GM10266 (cell line): ENCODE measurements around the gene F2.

Source experiments
- DNase-seq: peaks from one replicate; pipeline ENCODE4 v3.0.0; 2012; ENCODE audit errors: extremely low spot score
- TF ChIP-seq, protein P1 (sequence below): IDR thresholded peaks from 2 replicates; pipeline ENCODE4 v1.5.1; 2012; ENCODE audit warnings: mild to moderate bottlenecking, low read depth; ENCODE audit not compliant: control insufficient read depth, insufficient read depth; ENCODE audit errors: missing control alignments

Gene F2

DNA sequence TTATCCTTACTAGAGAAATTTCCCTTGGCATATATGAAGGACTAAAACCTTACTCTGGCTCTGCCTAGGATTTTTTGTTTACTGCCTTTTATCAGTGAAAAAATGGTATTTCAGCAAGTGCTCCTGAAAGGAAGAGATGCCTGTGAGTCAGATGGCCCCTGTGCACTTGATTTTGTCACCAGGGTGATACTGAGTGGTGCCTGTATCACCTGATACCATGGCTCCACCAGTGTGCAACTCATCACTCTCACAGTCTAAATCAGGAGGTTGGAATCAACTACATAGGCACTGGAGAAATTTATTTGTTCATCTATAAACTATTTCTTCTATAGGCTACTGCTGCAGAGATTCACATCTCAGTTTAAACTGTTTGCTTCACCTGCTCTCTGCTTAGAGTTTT lies 43.2 kb downstream of the F2 start:
- no peak for DNase-seq
- TF ChIP-seq, protein P1, sequence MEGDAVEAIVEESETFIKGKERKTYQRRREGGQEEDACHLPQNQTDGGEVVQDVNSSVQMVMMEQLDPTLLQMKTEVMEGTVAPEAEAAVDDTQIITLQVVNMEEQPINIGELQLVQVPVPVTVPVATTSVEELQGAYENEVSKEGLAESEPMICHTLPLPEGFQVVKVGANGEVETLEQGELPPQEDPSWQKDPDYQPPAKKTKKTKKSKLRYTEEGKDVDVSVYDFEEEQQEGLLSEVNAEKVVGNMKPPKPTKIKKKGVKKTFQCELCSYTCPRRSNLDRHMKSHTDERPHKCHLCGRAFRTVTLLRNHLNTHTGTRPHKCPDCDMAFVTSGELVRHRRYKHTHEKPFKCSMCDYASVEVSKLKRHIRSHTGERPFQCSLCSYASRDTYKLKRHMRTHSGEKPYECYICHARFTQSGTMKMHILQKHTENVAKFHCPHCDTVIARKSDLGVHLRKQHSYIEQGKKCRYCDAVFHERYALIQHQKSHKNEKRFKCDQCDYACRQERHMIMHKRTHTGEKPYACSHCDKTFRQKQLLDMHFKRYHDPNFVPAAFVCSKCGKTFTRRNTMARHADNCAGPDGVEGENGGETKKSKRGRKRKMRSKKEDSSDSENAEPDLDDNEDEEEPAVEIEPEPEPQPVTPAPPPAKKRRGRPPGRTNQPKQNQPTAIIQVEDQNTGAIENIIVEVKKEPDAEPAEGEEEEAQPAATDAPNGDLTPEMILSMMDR, result no peak

- TF ChIP-seq, protein P1, result no peak
- DNase-seq, result no peak
Observed at GRCh38 chr11:46766656-46767055, 47.6 kb downstream of the F2 start.

DNA sequence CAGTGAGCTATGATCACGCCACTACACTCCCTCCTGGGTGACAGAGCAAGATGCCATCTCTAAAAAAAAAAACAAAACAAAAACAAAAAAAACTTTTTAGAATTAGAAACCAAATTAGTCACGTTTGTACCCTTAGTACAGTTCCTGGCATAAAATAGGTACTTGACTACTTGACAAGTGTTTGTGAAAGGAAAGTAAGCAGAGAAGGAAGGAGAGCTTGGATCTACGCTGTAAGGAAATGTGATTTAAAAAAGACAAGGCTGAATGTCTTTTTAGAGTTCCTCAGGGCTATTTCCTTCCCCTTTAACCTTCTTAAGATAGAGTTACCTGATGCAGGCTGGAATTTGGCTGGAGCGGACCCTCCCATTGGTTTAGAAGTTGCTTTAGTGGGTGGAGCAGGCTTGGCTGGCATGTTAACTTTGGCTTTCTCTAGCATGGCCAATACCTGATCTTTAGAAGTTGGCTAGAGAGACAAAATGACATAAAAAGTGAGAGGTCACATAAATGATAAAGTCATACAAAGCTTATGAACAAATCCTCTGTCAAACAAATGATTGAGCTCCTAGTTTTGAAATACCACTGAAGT lies 50.7 kb downstream of the F2 start:
- TF ChIP-seq, protein P1, result no peak
- DNase-seq, result no peak

GRCh38 chr11:46776878-46777277 lies 57.9 kb downstream of the F2 start:
- TF ChIP-seq, protein P1, result no peak

GRCh38 chr11:46778416-46778815 lies 59.4 kb downstream of the F2 start:
- no peak for DNase-seq

More at GRCh38 chr11:46776878-46777277, 57.9 kb downstream of the F2 start:
- DNase-seq, result no peak

More at GRCh38 chr11:46778416-46778815, 59.4 kb downstream of the F2 start:
- TF ChIP-seq, protein P1, result no peak
